Activated effector memory CD4-positive, alpha-beta T cell treated with anti-CD3 and anti-CD28 coated beads, Interleukin-2, amount 50 U/mL, for 16 hours (primary cell): ENCODE data around the gene CEP95.
"Not testable (repeated sequence)": the region's sequence is repeated elsewhere in the genome, so short reads cannot be mapped to it uniquely, and the experiment has no call there.

ENCODE experiments used
- DNase-seq: peaks from one replicate; pipeline ENCODE4 v3.0.0-alpha.2; 2020

The CEP95 gene

GRCh38 chr17:64506576-64507412 lies at the start of gene CEP95:
Gene CEP95 (plus strand): TSS chr17:64506977. CDS start chr17:64507098, 121 bp downstream.
- peak; percentile 98 for DNase-seq

- no peak for DNase-seq
Observed at GRCh38 chr17:64457156-64457555, 49.6 kb upstream of the CEP95 start.

- no peak for DNase-seq
Observed at GRCh38 chr17:64458756-64459155, 48.0 kb upstream of the CEP95 start.

- DNase-seq: no peak
Observed at GRCh38 chr17:64459284-64459747, 47.5 kb upstream of the CEP95 start.

GRCh38 chr17:64459818-64460217 lies 47.0 kb upstream of the CEP95 start:
- DNase-seq: not testable (repeated sequence)

- DNase-seq: no peak
Observed at GRCh38 chr17:64460955-64461354, 45.8 kb upstream of the CEP95 start.

- DNase-seq: no peak
Observed at GRCh38 chr17:64461788-64462187, 45.0 kb upstream of the CEP95 start.

GRCh38 chr17:64466019-64466735 lies 40.6 kb upstream of the CEP95 start:
- no peak for DNase-seq

GRCh38 chr17:64466834-64467233 lies 39.9 kb upstream of the CEP95 start:
- DNase-seq: not testable (repeated sequence)

GRCh38 chr17:64470625-64471024 lies 36.2 kb upstream of the CEP95 start:
- no peak for DNase-seq

GRCh38 chr17:64471440-64471839 lies 35.3 kb upstream of the CEP95 start:
- DNase-seq: no peak

GRCh38 chr17:64472564-64472963 lies 34.2 kb upstream of the CEP95 start:
- DNase-seq: no peak

- no peak for DNase-seq
Observed at GRCh38 chr17:64477849-64478248, 28.9 kb upstream of the CEP95 start.

GRCh38 chr17:64480951-64481350 lies 25.8 kb upstream of the CEP95 start:
- no peak for DNase-seq

GRCh38 chr17:64484380-64484779 lies 22.4 kb upstream of the CEP95 start:
- DNase-seq: no peak

- DNase-seq: no peak
Observed at GRCh38 chr17:64488301-64488700, 18.5 kb upstream of the CEP95 start.

- peak; percentile 79 for DNase-seq
Observed at GRCh38 chr17:64491034-64491860, 15.5 kb upstream of the CEP95 start.

- no peak for DNase-seq
Observed at GRCh38 chr17:64491994-64492393, 14.8 kb upstream of the CEP95 start.

GRCh38 chr17:64492481-64493109 lies 14.2 kb upstream of the CEP95 start:
- no peak for DNase-seq

GRCh38 chr17:64494121-64494520 lies 12.7 kb upstream of the CEP95 start:
- DNase-seq: no peak

- not testable (repeated sequence) for DNase-seq
Observed at GRCh38 chr17:64495300-64495699, 11.5 kb upstream of the CEP95 start.

- no peak for DNase-seq
Observed at GRCh38 chr17:64496348-64496785, 10.4 kb upstream of the CEP95 start.
